ENCODE results near the gene NFILZ.

Gene NFILZ

DNA sequence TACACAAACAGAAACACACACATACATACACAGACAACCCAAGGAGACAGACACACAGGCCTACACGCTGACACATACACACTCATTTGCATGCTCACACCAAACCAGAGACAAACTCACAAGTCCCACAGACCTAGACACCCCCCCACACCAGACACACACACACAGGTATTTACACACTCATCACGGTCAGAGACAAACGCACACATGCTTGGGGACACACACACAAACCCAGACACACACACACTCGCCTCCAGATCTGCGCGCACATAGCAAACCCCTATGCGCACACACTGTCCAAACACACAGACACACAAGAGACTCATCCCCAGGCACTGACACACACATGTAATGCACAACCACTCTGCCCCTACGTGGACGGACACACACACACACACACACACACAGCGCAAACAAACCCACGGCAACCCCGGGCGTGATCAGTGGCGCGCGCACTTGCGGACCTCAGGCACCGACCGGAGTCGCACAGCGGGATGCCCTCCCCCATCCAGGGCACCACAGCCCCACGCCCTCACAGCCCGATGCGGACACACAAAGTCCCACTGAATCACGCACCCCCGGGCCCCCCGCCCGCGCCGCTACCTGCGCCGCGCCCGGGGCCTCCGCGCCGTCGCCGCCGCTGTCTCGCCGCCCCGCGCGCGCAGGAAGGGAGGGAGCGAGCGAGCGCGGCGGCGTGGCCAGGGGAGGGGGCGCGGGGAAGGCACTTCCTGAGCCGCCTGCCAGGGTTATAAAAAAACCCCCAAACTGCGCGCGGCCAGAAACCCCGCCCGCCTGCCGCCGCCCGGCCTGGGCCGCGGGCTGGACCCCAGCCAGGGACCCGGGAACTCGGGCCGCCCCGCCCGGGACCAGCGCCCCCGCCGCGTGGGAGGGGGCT lies 20.1 kb upstream of the NFILZ start, which contains the start of gene ADAMTS10:
Gene ADAMTS10, minus strand, starts transcription at position 675 of the 895 bp plus-strand sequence. CDS start 5,005 bp downstream, outside the sequence.
- Histone ChIP-seq H3K4me2 (ENCODE audit: low read depth, low read length, poor library complexity, severe bottlenecking) (no peak within 1 kb of the TSS), H3K27ac (ENCODE audit: low read depth, low read length) (no peak within 1 kb of the TSS), H3K79me2 (ENCODE audit: insufficient read depth, low read length) (no peaks in the 10 kb centered on the region), H2AFZ (ENCODE audit: low read depth, low read length, severe bottlenecking) (no peak within 1 kb of the TSS), H3K9me2 (replicated peaks; ENCODE audit: insufficient read depth, low read length) (no peaks in the 10 kb centered on the region), H3K9ac (ENCODE audit: low read length) (no peak within 1 kb of the TSS), H3K36me3 (ENCODE audit: low read length) (no peaks in the 10 kb centered on the region), H4K20me1 (ENCODE audit: low read depth, low read length) (no peaks in the 10 kb centered on the region), H3K9me3 (ENCODE audit: insufficient read depth, low read length) (no peaks in the 10 kb centered on the region), H3F3A (ENCODE audit: insufficient read depth) (no peaks in the 10 kb centered on the region), H3K4me3 (ENCODE audit: insufficient read depth, low read length, poor library complexity, severe bottlenecking) (no peak within 1 kb of the TSS), H3K27me3 (ENCODE audit: low read length) (no peaks in the 10 kb centered on the region)
- TF ChIP-seq, protein P1, sequence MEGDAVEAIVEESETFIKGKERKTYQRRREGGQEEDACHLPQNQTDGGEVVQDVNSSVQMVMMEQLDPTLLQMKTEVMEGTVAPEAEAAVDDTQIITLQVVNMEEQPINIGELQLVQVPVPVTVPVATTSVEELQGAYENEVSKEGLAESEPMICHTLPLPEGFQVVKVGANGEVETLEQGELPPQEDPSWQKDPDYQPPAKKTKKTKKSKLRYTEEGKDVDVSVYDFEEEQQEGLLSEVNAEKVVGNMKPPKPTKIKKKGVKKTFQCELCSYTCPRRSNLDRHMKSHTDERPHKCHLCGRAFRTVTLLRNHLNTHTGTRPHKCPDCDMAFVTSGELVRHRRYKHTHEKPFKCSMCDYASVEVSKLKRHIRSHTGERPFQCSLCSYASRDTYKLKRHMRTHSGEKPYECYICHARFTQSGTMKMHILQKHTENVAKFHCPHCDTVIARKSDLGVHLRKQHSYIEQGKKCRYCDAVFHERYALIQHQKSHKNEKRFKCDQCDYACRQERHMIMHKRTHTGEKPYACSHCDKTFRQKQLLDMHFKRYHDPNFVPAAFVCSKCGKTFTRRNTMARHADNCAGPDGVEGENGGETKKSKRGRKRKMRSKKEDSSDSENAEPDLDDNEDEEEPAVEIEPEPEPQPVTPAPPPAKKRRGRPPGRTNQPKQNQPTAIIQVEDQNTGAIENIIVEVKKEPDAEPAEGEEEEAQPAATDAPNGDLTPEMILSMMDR (IDR thresholded peaks at IDR 0.05; ENCODE audit: insufficient read depth, low read length, poor library complexity, severe bottlenecking) = no peak
- no peak for TF ChIP-seq EZH2phosphoT487 (conservative IDR thresholded peaks at IDR 0.05; ENCODE audit: low read length)

DNA sequence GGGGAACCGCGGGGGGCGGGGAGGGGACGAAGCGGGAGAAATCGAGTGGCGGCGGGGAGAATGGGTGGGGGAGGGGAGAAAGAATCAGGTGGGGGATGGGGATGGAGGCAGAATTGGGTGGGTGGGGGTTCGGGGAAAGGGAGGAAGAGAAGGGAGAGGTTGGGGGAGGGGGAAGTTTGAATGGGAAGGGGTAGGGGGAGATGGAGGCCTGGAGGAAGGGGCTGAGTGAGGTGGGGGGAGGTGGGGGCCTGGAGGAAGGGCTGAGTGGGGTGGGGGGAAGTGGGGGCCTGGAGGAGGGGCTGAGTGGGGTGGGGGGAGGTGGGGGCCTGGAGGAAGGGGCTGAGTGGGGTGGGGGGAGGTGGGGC lies 19.5 kb upstream of the NFILZ start:
- H3K27ac ChIP-seq (ENCODE audit: low read depth, low read length) = no peak overlapping the region
- no peaks in the 10 kb centered on the region for H3K79me2 ChIP-seq (ENCODE audit: insufficient read depth, low read length)
- no peak overlapping the region for H2AFZ ChIP-seq (ENCODE audit: low read depth, low read length, severe bottlenecking)
- H3K27me3 ChIP-seq (ENCODE audit: low read length) = no peaks in the 10 kb centered on the region
- TF ChIP-seq EZH2phosphoT487 (conservative IDR thresholded peaks at IDR 0.05; ENCODE audit: low read length) = no peak
- no peaks in the 10 kb centered on the region for H3K36me3 ChIP-seq (ENCODE audit: low read length)
- H4K20me1 ChIP-seq (ENCODE audit: low read depth, low read length) = no peaks in the 10 kb centered on the region
- no peak overlapping the region for H3K9ac ChIP-seq (ENCODE audit: low read length)
- H3K4me2 ChIP-seq (ENCODE audit: low read depth, low read length, poor library complexity, severe bottlenecking) = no peak overlapping the region
- no peaks in the 10 kb centered on the region for H3K9me3 ChIP-seq (ENCODE audit: insufficient read depth, low read length)
- H3K9me2 ChIP-seq (replicated peaks; ENCODE audit: insufficient read depth, low read length) = no peaks in the 10 kb centered on the region
- no peaks in the 10 kb centered on the region for H3F3A ChIP-seq (ENCODE audit: insufficient read depth)
- H3K4me3 ChIP-seq (ENCODE audit: insufficient read depth, low read length, poor library complexity, severe bottlenecking) = no peak overlapping the region

DNA sequence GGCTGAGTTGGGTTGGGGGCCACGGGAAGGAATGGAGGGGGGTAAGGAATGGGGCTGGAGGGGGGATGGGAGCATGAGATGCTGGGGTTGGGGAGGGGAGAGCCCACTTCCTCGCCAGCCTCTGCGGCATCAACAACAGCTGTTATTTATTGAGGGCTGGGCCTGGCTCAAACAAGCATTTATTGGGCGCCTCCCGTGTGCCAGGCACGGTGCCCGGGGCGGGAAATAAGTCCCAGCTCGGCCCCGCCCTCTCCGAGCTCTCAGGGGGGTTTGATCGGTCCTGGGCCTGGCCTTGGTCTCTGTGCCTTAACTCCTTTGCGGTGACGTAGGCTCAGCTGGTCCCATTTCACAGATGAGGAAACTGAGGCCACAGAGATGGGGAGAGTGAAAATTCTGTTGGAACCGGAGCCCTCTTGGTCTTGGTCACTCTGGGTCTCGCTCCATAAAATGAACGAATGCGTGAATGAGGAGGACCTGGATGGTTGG lies 19.0 kb upstream of the NFILZ start:
- Histone ChIP-seq H3K9me3 (ENCODE audit: insufficient read depth, low read length) (no peaks in the 10 kb centered on the region), H3K9me2 (replicated peaks; ENCODE audit: insufficient read depth, low read length) (no peaks in the 10 kb centered on the region), H3K4me3 (ENCODE audit: insufficient read depth, low read length, poor library complexity, severe bottlenecking) (no peak overlapping the region), H3K9ac (ENCODE audit: low read length) (no peak overlapping the region), H4K20me1 (ENCODE audit: low read depth, low read length) (no peaks in the 10 kb centered on the region), H3K79me2 (ENCODE audit: insufficient read depth, low read length) (no peaks in the 10 kb centered on the region), H2AFZ (ENCODE audit: low read depth, low read length, severe bottlenecking) (no peak overlapping the region), H3F3A (ENCODE audit: insufficient read depth) (no peaks in the 10 kb centered on the region), H3K4me2 (ENCODE audit: low read depth, low read length, poor library complexity, severe bottlenecking) (no peak overlapping the region), H3K27me3 (ENCODE audit: low read length) (no peaks in the 10 kb centered on the region), H3K36me3 (ENCODE audit: low read length) (no peaks in the 10 kb centered on the region), H3K27ac (ENCODE audit: low read depth, low read length) (no peak overlapping the region)
- no peak for TF ChIP-seq EZH2phosphoT487 (conservative IDR thresholded peaks at IDR 0.05; ENCODE audit: low read length)
- TF ChIP-seq, protein P1 (IDR thresholded peaks at IDR 0.05; ENCODE audit: insufficient read depth, low read length, poor library complexity, severe bottlenecking) = no peak

Data from SU-DHL-6 (cell line).